ENCODE results near the gene CNPY1.

CNPY1 gene

DNA sequence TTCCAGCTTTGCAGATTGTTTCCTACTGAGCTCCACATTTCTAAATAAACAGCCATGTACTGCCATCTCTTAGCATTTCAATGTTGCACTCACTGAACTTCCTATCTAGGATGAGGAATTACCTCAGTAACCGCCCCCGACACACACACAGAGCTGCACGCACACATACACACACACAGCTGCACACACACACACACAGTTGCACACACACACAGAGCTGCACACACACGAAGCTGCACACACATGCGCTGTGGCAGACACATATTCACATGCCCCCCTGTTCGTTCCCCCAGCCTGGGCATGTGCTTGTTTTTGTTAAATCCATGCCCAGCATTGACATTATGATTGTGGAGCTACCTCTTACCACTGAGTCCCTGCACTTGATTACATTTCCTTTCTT, 39.6 kb upstream of the CNPY1 start:
- TF ChIP-seq, protein P1, sequence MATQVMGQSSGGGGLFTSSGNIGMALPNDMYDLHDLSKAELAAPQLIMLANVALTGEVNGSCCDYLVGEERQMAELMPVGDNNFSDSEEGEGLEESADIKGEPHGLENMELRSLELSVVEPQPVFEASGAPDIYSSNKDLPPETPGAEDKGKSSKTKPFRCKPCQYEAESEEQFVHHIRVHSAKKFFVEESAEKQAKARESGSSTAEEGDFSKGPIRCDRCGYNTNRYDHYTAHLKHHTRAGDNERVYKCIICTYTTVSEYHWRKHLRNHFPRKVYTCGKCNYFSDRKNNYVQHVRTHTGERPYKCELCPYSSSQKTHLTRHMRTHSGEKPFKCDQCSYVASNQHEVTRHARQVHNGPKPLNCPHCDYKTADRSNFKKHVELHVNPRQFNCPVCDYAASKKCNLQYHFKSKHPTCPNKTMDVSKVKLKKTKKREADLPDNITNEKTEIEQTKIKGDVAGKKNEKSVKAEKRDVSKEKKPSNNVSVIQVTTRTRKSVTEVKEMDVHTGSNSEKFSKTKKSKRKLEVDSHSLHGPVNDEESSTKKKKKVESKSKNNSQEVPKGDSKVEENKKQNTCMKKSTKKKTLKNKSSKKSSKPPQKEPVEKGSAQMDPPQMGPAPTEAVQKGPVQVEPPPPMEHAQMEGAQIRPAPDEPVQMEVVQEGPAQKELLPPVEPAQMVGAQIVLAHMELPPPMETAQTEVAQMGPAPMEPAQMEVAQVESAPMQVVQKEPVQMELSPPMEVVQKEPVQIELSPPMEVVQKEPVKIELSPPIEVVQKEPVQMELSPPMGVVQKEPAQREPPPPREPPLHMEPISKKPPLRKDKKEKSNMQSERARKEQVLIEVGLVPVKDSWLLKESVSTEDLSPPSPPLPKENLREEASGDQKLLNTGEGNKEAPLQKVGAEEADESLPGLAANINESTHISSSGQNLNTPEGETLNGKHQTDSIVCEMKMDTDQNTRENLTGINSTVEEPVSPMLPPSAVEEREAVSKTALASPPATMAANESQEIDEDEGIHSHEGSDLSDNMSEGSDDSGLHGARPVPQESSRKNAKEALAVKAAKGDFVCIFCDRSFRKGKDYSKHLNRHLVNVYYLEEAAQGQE (IDR thresholded peaks at IDR 0.05; ENCODE audit: insufficient read depth in 1 of 2, low read depth in 2 of 2, low read length in 2 of 2), result no peak
- no peak for TF ChIP-seq POLR2AphosphoS5 (IDR thresholded peaks at IDR 0.05; ENCODE audit: low read depth, low read length)
- TF ChIP-seq FOXP2 (optimal IDR thresholded peaks at IDR 0.05; ENCODE audit: borderline replicate concordance, extremely low read depth, extremely low read length, insufficient read depth), result no peak
- TF ChIP-seq SIN3A (IDR thresholded peaks at IDR 0.05; ENCODE audit: borderline replicate concordance, insufficient read depth, low read length), result no peak
- no peak for TF ChIP-seq TAF1 (IDR thresholded peaks at IDR 0.05; ENCODE audit: borderline replicate concordance, insufficient read depth, low read length)

DNA sequence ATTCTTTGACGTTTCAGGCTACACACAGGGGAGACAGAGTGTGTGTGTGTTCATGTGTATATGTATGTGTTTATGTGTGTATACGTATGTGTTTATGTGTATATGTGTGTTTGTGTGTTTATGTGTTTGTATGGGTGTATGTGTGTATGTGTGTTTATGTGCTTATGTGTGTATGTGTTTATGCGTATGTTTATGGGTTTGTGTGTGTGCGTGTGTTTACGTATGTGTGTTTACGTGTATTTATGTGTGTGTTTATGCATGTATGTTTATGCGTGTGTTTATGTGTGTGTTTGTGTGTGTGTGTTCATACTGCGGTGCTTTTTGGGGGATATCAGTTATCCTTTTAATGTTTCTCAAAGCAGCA, 39.2 kb upstream of the CNPY1 start:
- TF ChIP-seq, protein P1 (IDR thresholded peaks at IDR 0.05; ENCODE audit: insufficient read depth in 1 of 2, low read depth in 2 of 2, low read length in 2 of 2), result no peak

DNA sequence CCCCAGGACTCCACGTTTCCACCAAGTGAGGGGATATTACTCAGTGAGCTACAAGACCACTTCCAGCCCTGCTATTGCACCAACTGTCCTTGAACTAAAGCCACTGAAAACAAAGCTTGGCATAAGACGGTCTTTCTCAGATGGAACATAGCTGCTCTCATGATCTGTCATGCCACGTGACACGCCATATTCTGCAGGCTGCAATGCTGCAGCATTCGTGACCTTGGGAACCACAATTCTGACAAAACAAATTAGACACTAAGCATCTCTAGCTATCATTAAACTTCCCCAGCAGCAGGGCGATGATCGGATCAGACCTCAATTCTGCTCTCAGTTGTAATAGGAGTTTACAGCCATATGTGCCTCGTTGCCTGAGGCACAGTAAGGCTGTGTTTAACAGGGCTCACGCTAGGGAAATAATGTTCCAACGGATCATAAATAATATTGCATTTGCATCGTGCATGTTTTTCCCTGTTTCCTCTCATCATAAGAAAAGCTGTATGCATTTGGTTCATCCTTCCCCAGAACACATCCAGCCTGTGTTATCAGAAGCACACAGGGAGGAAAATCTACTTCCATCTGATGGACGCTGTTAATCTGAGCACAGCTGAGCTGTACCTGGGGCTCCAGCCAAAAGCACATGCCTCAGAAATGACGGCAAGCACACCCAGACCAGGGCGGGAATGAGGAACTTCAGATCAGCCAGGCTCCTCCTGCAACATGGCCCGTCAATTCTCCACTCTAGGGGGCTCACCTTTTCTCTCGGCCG, 38.6 kb upstream of the CNPY1 start:
- TF ChIP-seq POLR2AphosphoS5 (IDR thresholded peaks at IDR 0.05; ENCODE audit: low read depth, low read length) (no peak), FOXP2 (optimal IDR thresholded peaks at IDR 0.05; ENCODE audit: borderline replicate concordance, extremely low read depth, extremely low read length, insufficient read depth) (no peak), SIN3A (IDR thresholded peaks at IDR 0.05; ENCODE audit: borderline replicate concordance, insufficient read depth, low read length) (no peak), TAF1 (IDR thresholded peaks at IDR 0.05; ENCODE audit: borderline replicate concordance, insufficient read depth, low read length) (no peak)
- TF ChIP-seq, protein P1 (IDR thresholded peaks at IDR 0.05; ENCODE audit: insufficient read depth in 1 of 2, low read depth in 2 of 2, low read length in 2 of 2), result no peak

DNA sequence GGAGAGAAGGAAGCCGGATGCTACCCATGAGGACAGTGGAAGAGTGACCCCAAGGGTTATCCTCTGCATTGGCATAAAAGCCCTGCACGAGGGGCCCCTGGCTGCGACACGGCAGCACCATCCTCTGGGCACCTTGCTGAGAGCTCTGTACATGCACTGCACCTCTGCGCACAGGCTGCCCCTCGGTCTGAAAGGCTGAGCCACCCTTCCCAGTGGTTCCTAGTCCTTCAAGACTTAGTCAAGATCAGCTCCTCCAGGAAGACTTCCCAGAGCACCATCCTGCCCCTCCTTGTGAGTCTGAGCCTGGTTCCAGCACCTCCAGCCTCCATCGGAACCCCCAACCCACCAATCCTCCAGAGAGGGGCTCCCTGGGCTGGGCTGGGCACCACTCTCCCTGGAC, 37.9 kb upstream of the CNPY1 start:
- TF ChIP-seq FOXP2 (optimal IDR thresholded peaks at IDR 0.05; ENCODE audit: borderline replicate concordance, extremely low read depth, extremely low read length, insufficient read depth) (no peak), SIN3A (IDR thresholded peaks at IDR 0.05; ENCODE audit: borderline replicate concordance, insufficient read depth, low read length) (no peak), TAF1 (IDR thresholded peaks at IDR 0.05; ENCODE audit: borderline replicate concordance, insufficient read depth, low read length) (no peak), POLR2AphosphoS5 (IDR thresholded peaks at IDR 0.05; ENCODE audit: low read depth, low read length) (no peak)
- TF ChIP-seq, protein P1 (IDR thresholded peaks at IDR 0.05; ENCODE audit: insufficient read depth in 1 of 2, low read depth in 2 of 2, low read length in 2 of 2), result no peak

DNA sequence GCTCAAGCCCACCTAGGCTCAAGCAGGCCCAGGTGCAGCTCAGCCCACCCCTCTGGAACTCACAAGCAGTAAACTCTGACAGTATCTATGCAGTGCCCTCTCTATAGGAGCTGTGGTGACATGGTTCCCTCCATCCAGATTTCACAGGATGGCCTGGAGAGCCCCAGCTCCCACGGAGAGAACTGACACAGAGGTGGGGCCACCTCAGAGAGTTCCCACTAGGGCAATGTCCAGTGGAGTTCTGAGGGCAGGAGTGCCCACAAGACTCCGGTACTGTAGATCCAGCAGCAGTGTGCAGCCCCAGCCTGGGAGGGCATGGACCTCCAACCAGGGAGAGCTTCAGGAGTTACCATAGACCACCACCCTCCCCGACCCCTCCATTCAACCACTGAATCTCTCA, 37.3 kb upstream of the CNPY1 start:
- no peak for TF ChIP-seq FOXP2 (optimal IDR thresholded peaks at IDR 0.05; ENCODE audit: borderline replicate concordance, extremely low read depth, extremely low read length, insufficient read depth)
- TF ChIP-seq POLR2AphosphoS5 (IDR thresholded peaks at IDR 0.05; ENCODE audit: low read depth, low read length), result no peak
- TF ChIP-seq, protein P1 (IDR thresholded peaks at IDR 0.05; ENCODE audit: insufficient read depth in 1 of 2, low read depth in 2 of 2, low read length in 2 of 2), result no peak
- TF ChIP-seq TAF1 (IDR thresholded peaks at IDR 0.05; ENCODE audit: borderline replicate concordance, insufficient read depth, low read length), result no peak
- TF ChIP-seq SIN3A (IDR thresholded peaks at IDR 0.05; ENCODE audit: borderline replicate concordance, insufficient read depth, low read length), result no peak
